IMR-90 (cell line): ENCODE data around the gene TCP11. TPM values are rescaled to one million over a fixed set of nuclear protein-coding genes. Genes with fewer than 3 reads are reported as not detected.

Experiments used
- ATAC-seq: fragments of 200-7000 bp; cut with Tn5 transposase; 2 replicates; pipeline ENCODE4 v1.9.1; 2020; ENCODE audit warnings: low read depth, mild to moderate bottlenecking, moderate library complexity
- BruUV-seq: library from RNA; stranded (reverse); fragments of 400-500 nt; replicated peaks from 2 replicates; lab custom pipeline; 2021; lab: Mats Ljungman, UMichigan
- CTCF ChIA-PET: fragments of 300-600 bp; formaldehyde crosslinking; extraction: SDS; loops from one replicate; lab custom pipeline; 2021; ENCODE audit warnings: antibody characterized with exemption; lab: Yijun Ruan, JAX
- POLR2A ChIA-PET: fragments of 300-600 bp; sonication (Branson Sonifier 250); formaldehyde crosslinking; loops from one replicate; lab custom pipeline; 2022; ENCODE audit warnings: antibody characterized with exemption; ENCODE audit not compliant: unreplicated experiment; lab: Charles Lee
- DNase-seq: peaks from one replicate; pipeline ENCODE4 v3.0.0; 2013
- H2AFZ ChIP-seq: replicated peaks from 2 replicates; pipeline ENCODE3; 2013; ENCODE audit warnings: low read length, mild to moderate bottlenecking; ENCODE audit not compliant: poor library complexity
- H2AK5ac ChIP-seq: 2 replicates; pipeline ENCODE4 v1.6.1; 2013; ENCODE audit warnings: low read depth, low read length, inconsistent platforms
- H2AK9ac ChIP-seq: replicated peaks from 2 replicates; pipeline ENCODE3; 2013; ENCODE audit warnings: mild to moderate bottlenecking, low read depth, low read length, moderate library complexity; ENCODE audit not compliant: poor library complexity
- H2BK120ac ChIP-seq: 2 replicates; pipeline ENCODE4 v1.6.1; 2013; ENCODE audit warnings: low read depth, low read length, inconsistent platforms
- H2BK15ac ChIP-seq: 3 replicates; pipeline ENCODE4 v1.6.1; 2013; ENCODE audit warnings: low read depth, low read length, inconsistent platforms
- H2BK20ac ChIP-seq: 2 replicates; pipeline ENCODE4 v1.6.1; 2013; ENCODE audit warnings: low read depth, mild to moderate bottlenecking, inconsistent platforms, low read length, moderate library complexity
- H2BK5ac ChIP-seq: 2 replicates; pipeline ENCODE4 v1.6.1; 2013; ENCODE audit warnings: mild to moderate bottlenecking, low read depth, low read length, inconsistent platforms; ENCODE audit not compliant: poor library complexity, severe bottlenecking
- H3K14ac ChIP-seq: replicated peaks from 2 replicates; pipeline ENCODE4 v1.6.1; 2013; ENCODE audit warnings: low read depth, low read length, inconsistent platforms
- H3K18ac ChIP-seq: 2 replicates; pipeline ENCODE4 v1.6.1; 2013; ENCODE audit warnings: low read depth, low read length, control low read depth
- H3K23ac ChIP-seq: 2 replicates; pipeline ENCODE4 v1.6.1; 2013; ENCODE audit warnings: low read depth, low read length, inconsistent platforms
- H3K27ac ChIP-seq: 2 replicates; pipeline ENCODE4 v1.5.1; 2013; ENCODE audit warnings: mild to moderate bottlenecking, control low read depth, low read length; ENCODE audit not compliant: insufficient read depth
- H3K27me3 ChIP-seq: 2 replicates; pipeline ENCODE4 v1.6.1; 2013; ENCODE audit warnings: low read length; ENCODE audit not compliant: control insufficient read depth, insufficient read depth
- H3K36me3 ChIP-seq: 2 replicates; pipeline ENCODE4 v1.6.1; 2013; ENCODE audit warnings: low read length, mixed read lengths; ENCODE audit not compliant: control insufficient read depth, insufficient read depth
- H3K4ac ChIP-seq: 2 replicates; pipeline ENCODE4 v1.6.1; 2013; ENCODE audit warnings: low read depth, low read length, inconsistent platforms
- H3K4me1 ChIP-seq: 2 replicates; pipeline ENCODE4 v1.6.1; 2013; ENCODE audit warnings: low read length, mixed read lengths; ENCODE audit not compliant: control insufficient read depth, insufficient read depth
- H3K4me2 ChIP-seq: 2 replicates; pipeline ENCODE4 v1.6.1; 2013; ENCODE audit warnings: low read depth, mild to moderate bottlenecking, control low read depth, low read length, moderate library complexity
- H3K4me3 ChIP-seq: 2 replicates; pipeline ENCODE4 v1.5.1; 2013; ENCODE audit warnings: low read depth, mild to moderate bottlenecking, control low read depth, low read length, moderate library complexity; ENCODE audit not compliant: insufficient read depth
- H3K56ac ChIP-seq: 2 replicates; pipeline ENCODE4 v1.6.1; 2013; ENCODE audit warnings: low read length, inconsistent platforms; ENCODE audit not compliant: insufficient read depth; ENCODE audit errors: extremely low read depth
- H3K79me1 ChIP-seq, 2 experiments: 2 replicates each; pipeline ENCODE4 v1.6.1; 2013; ENCODE audit warnings: low read length in 2 of 2, inconsistent platforms in 1 of 2, low read depth in 1 of 2
- H3K9ac ChIP-seq: 2 replicates; pipeline ENCODE4 v1.6.1; 2013; ENCODE audit warnings: low read depth, low read length, control low read depth
- H3K9me1 ChIP-seq: 2 replicates; pipeline ENCODE4 v1.6.1; 2013; ENCODE audit warnings: low read length, inconsistent platforms; ENCODE audit not compliant: insufficient read depth
- H3K9me3 ChIP-seq: 2 replicates; pipeline ENCODE4 v1.6.1; 2013; ENCODE audit warnings: low read length; ENCODE audit not compliant: control insufficient read depth, insufficient read depth
- H4K20me1 ChIP-seq: 2 replicates; pipeline ENCODE4 v1.6.1; 2013; ENCODE audit warnings: low read length, inconsistent platforms; ENCODE audit not compliant: insufficient read depth
- H4K5ac ChIP-seq: 2 replicates; pipeline ENCODE4 v1.6.1; 2013; ENCODE audit warnings: mild to moderate bottlenecking, low read depth, low read length, control low read depth
- H4K8ac ChIP-seq, 2 experiments: 2 replicates each; pipeline ENCODE4 v1.6.1; 2013; ENCODE audit warnings: low read depth in 2 of 2, low read length in 2 of 2, control low read depth in 1 of 2, inconsistent platforms in 1 of 2
- H4K91ac ChIP-seq: 2 replicates; pipeline ENCODE4 v1.6.1; 2013; ENCODE audit warnings: low read depth, low read length, inconsistent platforms; ENCODE audit not compliant: insufficient read depth
- CEBPB ChIP-seq: IDR thresholded peaks from 2 replicates; pipeline ENCODE4 v1.6.1; 2012; ENCODE audit warnings: low read depth, low read length, improper control_type of control experiment
- CHD1 ChIP-seq: IDR thresholded peaks from 2 replicates; pipeline ENCODE4 v1.6.1; 2012; ENCODE audit warnings: low read depth, low read length, improper control_type of control experiment
- ELK1 ChIP-seq: fragments of 150-350 bp; IDR thresholded peaks from 2 replicates; pipeline ENCODE4 v1.6.1; 2016; ENCODE audit warnings: low read depth, mild to moderate bottlenecking, low read length, moderate library complexity, borderline replicate concordance
- FOS ChIP-seq: fragments of 150-350 bp; IDR thresholded peaks from 2 replicates; pipeline ENCODE4 v1.6.1; 2016; ENCODE audit warnings: low read depth, low read length
- MAFK ChIP-seq: IDR thresholded peaks from 2 replicates; pipeline ENCODE4 v1.6.1; 2012; ENCODE audit warnings: low read depth, low read length, improper control_type of control experiment
- MAZ ChIP-seq: IDR thresholded peaks from 2 replicates; pipeline ENCODE4 v1.6.1; 2012; ENCODE audit warnings: low read depth, mild to moderate bottlenecking, low read length, improper control_type of control experiment, moderate library complexity, borderline replicate concordance
- MXI1 ChIP-seq: IDR thresholded peaks from 2 replicates; pipeline ENCODE4 v1.6.1; 2012; ENCODE audit warnings: low read depth, mild to moderate bottlenecking, low read length, moderate library complexity, borderline replicate concordance
- NFE2L2 ChIP-seq: fragments of 150-350 bp; IDR thresholded peaks from 2 replicates; pipeline ENCODE4 v1.6.1; 2016; ENCODE audit warnings: low read depth, mild to moderate bottlenecking, low read length
- RAD21 ChIP-seq: IDR thresholded peaks from 2 replicates; pipeline ENCODE4 v1.6.1; 2012; ENCODE audit warnings: low read length, improper control_type of control experiment
- RCOR1 ChIP-seq: IDR thresholded peaks from 2 replicates; pipeline ENCODE4 v1.6.1; 2012; ENCODE audit warnings: mild to moderate bottlenecking, low read length, improper control_type of control experiment; ENCODE audit not compliant: insufficient replicate concordance
- RFX5 ChIP-seq: IDR thresholded peaks from 2 replicates; pipeline ENCODE4 v1.8.0; 2012; ENCODE audit warnings: low read depth, mild to moderate bottlenecking, low read length, moderate library complexity
- SMC3 ChIP-seq: fragments of 150-350 bp; IDR thresholded peaks from 2 replicates; pipeline ENCODE4 v1.6.1; 2016; ENCODE audit warnings: low read depth, mild to moderate bottlenecking, antibody characterized with exemption, low read length, moderate library complexity
- WGBS, 2 experiments: methylation state at CpG; one replicate each; pipeline versions ENCODE4 v1.1.5 to v1.1.7; 2013; ENCODE audit warnings: missing lambda C conversion rate in 2 of 2; ENCODE audit not compliant: insufficient read length in 1 of 2; ENCODE audit errors: extremely low coverage in 2 of 2; 5-methylcytosine and 5-hydroxymethylcytosine counted together
- dilution Hi-C: fragments of 300-500 bp; cut with HindIII; formaldehyde crosslinking; loops from one replicate; pipeline ENCODE4 v1.14.3; 2018; ENCODE audit warnings: low sequenced_read_pairs; ENCODE audit not compliant: unreplicated experiment
- in situ Hi-C: fragments of 300-500 bp; cut with MboI; formaldehyde crosslinking; loops from 3 replicates; pipeline ENCODE4 v1.14.3; 2019; ENCODE audit warnings: low sequenced_read_pairs, inconsistent platforms, mixed read lengths
- intact Hi-C: fragments of 100-400 bp; cut with micrococcal nuclease; formaldehyde crosslinking; loops from 2 replicates; pipeline ENCODE4 v1.10.0; 2022
- polyA plus RNA-seq, 3 experiments: library from polyadenylated mRNA; depleted of rRNA; stranded (reverse); fragments of >200 nt; gene quantifications; 2 replicates each; pipeline ENCODE4 v1.2.3, GENCODE V29; 2012; ENCODE audit warnings: low replicate concordance in 1 of 3
- total RNA-seq: library from RNA; depleted of rRNA; stranded (reverse); fragments of >200 nt; gene quantifications from 2 replicates; pipeline ENCODE4 v1.2.3, GENCODE V29; 2012
- TF ChIP-seq, protein P1 (sequence below): fragments of 150-350 bp; IDR thresholded peaks from 2 replicates; pipeline ENCODE4 v1.6.1; 2017; ENCODE audit warnings: mild to moderate bottlenecking, antibody characterized with exemption, low read length, low read depth

Gene TCP11
- total and polyA plus RNA-seq, 2 of the 4 experiments (the other 2 are of a cell fraction), result 0.34 to 0.36 TPM

GRCh38 chr6:35086282-35086632, 54.9 kb downstream of the TCP11 start:
- TF ChIP-seq, protein P1, sequence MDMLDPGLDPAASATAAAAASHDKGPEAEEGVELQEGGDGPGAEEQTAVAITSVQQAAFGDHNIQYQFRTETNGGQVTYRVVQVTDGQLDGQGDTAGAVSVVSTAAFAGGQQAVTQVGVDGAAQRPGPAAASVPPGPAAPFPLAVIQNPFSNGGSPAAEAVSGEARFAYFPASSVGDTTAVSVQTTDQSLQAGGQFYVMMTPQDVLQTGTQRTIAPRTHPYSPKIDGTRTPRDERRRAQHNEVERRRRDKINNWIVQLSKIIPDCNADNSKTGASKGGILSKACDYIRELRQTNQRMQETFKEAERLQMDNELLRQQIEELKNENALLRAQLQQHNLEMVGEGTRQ, result no peak
- TF ChIP-seq MXI1 (no peak), CEBPB (no peak), RAD21 (no peak), ELK1 (no peak), SMC3 (no peak), NFE2L2 (no peak), RCOR1 (no peak), RFX5 (no peak), MAZ (no peak), MAFK (no peak), CHD1 (no peak), FOS (no peak)
- intact Hi-C loops, result no loop called here
- Histone ChIP-seq H3K18ac (no peak overlapping the region), H2BK20ac (no peak overlapping the region), H3K9ac (no peak overlapping the region), H4K8ac (no peak overlapping the region), H2AK9ac (no peak overlapping the region), H3K14ac (no peak overlapping the region), H3K79me1 (no peaks in the 10 kb centered on the region), H3K23ac (no peak overlapping the region), H3K36me3 (peaks cover 55% of the 10 kb centered on the region), H3K56ac (no peak overlapping the region), H2BK120ac (no peak overlapping the region), H2AFZ (no peak overlapping the region), H3K4me1 (peaks cover 15% of the 10 kb centered on the region), H3K27ac (no peak overlapping the region), H3K4me3 (no peak overlapping the region), H3K9me3 (no peaks in the 10 kb centered on the region), H2BK15ac (no peak overlapping the region), H3K27me3 (no peaks in the 10 kb centered on the region), H3K4me2 (no peak overlapping the region), H4K91ac (no peak overlapping the region), H2AK5ac (no peak overlapping the region), H4K5ac (no peak overlapping the region), H2BK5ac (no peak overlapping the region), H3K9me1 (peaks cover 12% of the 10 kb centered on the region), H3K4ac (no peak overlapping the region), H4K20me1 (no peaks in the 10 kb centered on the region; the same call in 1 of the 2 replicates)
- in situ Hi-C loops, result no loop called here
- DNase-seq, result no peak
- WGBS, 2 experiments, result 85% methylated on average over 4 of the region's 10 CpGs; no CpG with 5 or more reads in 1 of the 2 experiments
- ChIA-PET CTCF (no interaction called here), POLR2A (no interaction called here)
- dilution Hi-C loops, result no loop called here
- ATAC-seq, result no peak
- BruUV-seq, result no TSS peak
